H1 (cell line): ENCODE measurements around the gene INTS7. TPM values are rescaled to one million over a fixed set of nuclear protein-coding genes. Genes with fewer than 3 reads are reported as not detected.

Experiments used
- ASH2L ChIP-seq: fragments of 200-600, 300-600 bp; sonication (generic); IDR thresholded peaks from one replicate; pipeline ENCODE4 v1.7.1; 2017; ENCODE audit warnings: low read length
- ATF3 ChIP-seq: IDR thresholded peaks from 2 replicates; pipeline ENCODE4 v1.6.1; 2011; ENCODE audit warnings: low read depth, mild to moderate bottlenecking, low read length; ENCODE audit not compliant: insufficient read depth
- CHD2 ChIP-seq: IDR thresholded peaks from 2 replicates; pipeline ENCODE4 v1.6.1; 2012; ENCODE audit warnings: low read length, improper control_type of control experiment
- CTCF ChIP-seq, 3 experiments: IDR thresholded peaks; 1 replicate in 2 of 3; 2 replicates in 1 of 3; pipeline versions ENCODE4 v1.5.1 to v1.6.1; 2011; ENCODE audit warnings: low read length in 3 of 3, mild to moderate bottlenecking in 3 of 3, inconsistent platforms in 2 of 3, low read depth in 1 of 3, moderate library complexity in 1 of 3; ENCODE audit not compliant: insufficient read depth in 1 of 3; ENCODE audit errors: control extremely low read depth in 1 of 3
- POU5F1 ChIP-seq: IDR thresholded peaks from 2 replicates; pipeline ENCODE4 v1.6.1; 2011; ENCODE audit warnings: low read depth, mild to moderate bottlenecking, low read length, moderate library complexity
- SIRT6 ChIP-seq: IDR thresholded peaks from one replicate; pipeline ENCODE4 v1.7.1; 2012; ENCODE audit warnings: low read length, inconsistent platforms
- SUZ12 ChIP-seq: fragments of 200-600 bp; sonication (generic); IDR thresholded peaks from 2 replicates; pipeline ENCODE4 v1.6.1; 2012; ENCODE audit warnings: mild to moderate bottlenecking, inconsistent platforms, low read length, moderate library complexity, mixed read lengths
- YY1 ChIP-seq: IDR thresholded peaks from 2 replicates; pipeline ENCODE4 v1.6.1; 2011; ENCODE audit warnings: low read depth, mild to moderate bottlenecking, low read length
- polyA plus RNA-seq, 7 experiments: library from polyadenylated mRNA; depleted of rRNA in 3 of 7; stranded (reverse) in 5 of 7; unstranded in 2 of 7; fragments of >200 nt in 5 of 7; fragments of 200-250 nt in 2 of 7; gene quantifications; 1 replicate in 5 of 7; 2 replicates in 1 of 7; 4 replicates in 1 of 7; pipeline versions ENCODE4 v1.2.1 to v1.2.3, GENCODE V29; 2011 to 2013; ENCODE audit warnings: missing spikeins in 2 of 7, mixed read lengths in 2 of 7
- total RNA-seq: library from RNA; stranded (reverse); fragmentation: NEBNext Ultra II Directional; extraction: Animal tissue kit (Norgen Biotek cat#: 25700); gene quantifications from 2 replicates; pipeline ENCODE4 v1.2.1, GENCODE V29; 2021

INTS7 gene
- total and polyA plus RNA-seq, 2 of the 8 experiments (the other 6 are each of a cell fraction or from before 2014, with no cell fraction given), result 15.2 to 22.4 TPM

- TF ChIP-seq SIRT6 (no peak), CHD2 (no peak), ASH2L (no peak), CTCF (IDR thresholded peaks at IDR 0.05; ENCODE audit: control extremely low read depth in 1 of 3, insufficient read depth in 1 of 3, low read depth in 1 of 3, low read length in 3 of 3) (peak in 2 of 3 experiments; percentile 10 to 35; a peak in 2 of 4 replicates), YY1 (no peak), POU5F1 (no peak), SUZ12 (no peak), ATF3 (no peak)
Observed at GRCh38 chr1:212062832-212063438, 27.6 kb upstream of the INTS7 start (continued).
